Activated T-cell treated with anti-CD3 and anti-CD28 coated beads, Interleukin-2, amount 50 U/mL, for 1 hour (primary cell): Measurements from ENCODE around the gene CDKN1B.
"Not testable (repeated sequence)": the region's sequence is repeated elsewhere in the genome, so short reads cannot be mapped to it uniquely, and the experiment has no call there.

Experiments used
- DNase-seq: peaks from one replicate; pipeline ENCODE4 v3.0.0-alpha.2; 2020

Gene CDKN1B

GRCh38 chr12:12725086-12725955, 8.2 kb downstream of the CDKN1B start:
- DNase-seq = peak; percentile 87

GRCh38 chr12:12725956-12726554, 8.9 kb downstream of the CDKN1B start:
- DNase-seq = no peak

GRCh38 chr12:12726555-12727093, 9.5 kb downstream of the CDKN1B start:
- no peak for DNase-seq

GRCh38 chr12:12731178-12731577, 14.0 kb downstream of the CDKN1B start:
- DNase-seq = no peak

- DNase-seq = no peak
Measured at GRCh38 chr12:12731785-12732184, 14.6 kb downstream of the CDKN1B start.

- DNase-seq = no peak
Measured at GRCh38 chr12:12733118-12733517, 15.9 kb downstream of the CDKN1B start.

- DNase-seq = no peak
Measured at GRCh38 chr12:12734054-12734453, 16.9 kb downstream of the CDKN1B start.

GRCh38 chr12:12734561-12735071, 17.4 kb downstream of the CDKN1B start:
- DNase-seq = no peak

GRCh38 chr12:12735301-12735700, 18.1 kb downstream of the CDKN1B start:
- DNase-seq = no peak

GRCh38 chr12:12736759-12737676, 19.9 kb downstream of the CDKN1B start:
- DNase-seq = peak; percentile 55

GRCh38 chr12:12738152-12738551, 21.0 kb downstream of the CDKN1B start:
- DNase-seq = not testable (repeated sequence)

GRCh38 chr12:12741660-12742059, 24.5 kb downstream of the CDKN1B start:
- no peak for DNase-seq

- no peak for DNase-seq
Measured at GRCh38 chr12:12744546-12745305, 27.6 kb downstream of the CDKN1B start.

GRCh38 chr12:12745576-12746211, 28.5 kb downstream of the CDKN1B start:
- DNase-seq = no peak

GRCh38 chr12:12747278-12747677, 30.1 kb downstream of the CDKN1B start:
- no peak for DNase-seq

- no peak for DNase-seq
Measured at GRCh38 chr12:12748044-12748443, 30.9 kb downstream of the CDKN1B start.

- no peak for DNase-seq
Measured at GRCh38 chr12:12749433-12749832, 32.3 kb downstream of the CDKN1B start.

- DNase-seq = no peak
Measured at GRCh38 chr12:12755923-12756322, 38.8 kb downstream of the CDKN1B start.

GRCh38 chr12:12757121-12757520, 40.0 kb downstream of the CDKN1B start:
- no peak for DNase-seq

GRCh38 chr12:12759234-12759915, 42.2 kb downstream of the CDKN1B start:
- DNase-seq = no peak

- no peak for DNase-seq
Measured at GRCh38 chr12:12764824-12765223, 47.7 kb downstream of the CDKN1B start.
